Occipital lobe (tissue), 1 donor: Measurements from ENCODE around the gene MAGEA10. TPM values are rescaled to one million over a fixed set of nuclear protein-coding genes. Genes with fewer than 3 reads are reported as not detected.

ENCODE experiments used
- total RNA-seq: library from RNA; depleted of rRNA; stranded (reverse); fragments of >200 nt; gene quantifications from one replicate; pipeline ENCODE4 v1.2.3, GENCODE V29; 2014

MAGEA10 gene
- total RNA-seq, 1 donor from 2014 or later: not detected

Other genes with a start within 250 kb of the MAGEA10 start
- gene MAGEA4, start 225.7 kb downstream of the MAGEA10 start, total RNA-seq: not detected
- gene GABRE, start 163.9 kb downstream of the MAGEA10 start, total RNA-seq: 0.94 TPM